HCT116 (cell line): Measurements from ENCODE around the gene WDR59. TPM values are rescaled to one million over a fixed set of nuclear protein-coding genes. Genes with fewer than 3 reads are reported as not detected.

Experiments used
- ATAC-seq: fragments of 200-7000 bp; cut with Tn5 transposase; 2 replicates; pipeline ENCODE4 v1.9.1; 2020; ENCODE audit warnings: mild to moderate bottlenecking, moderate library complexity
- BruUV-seq: library from RNA; stranded (reverse); fragments of 400-500 nt; replicated peaks from 2 replicates; lab custom pipeline; 2021; lab: Mats Ljungman, UMichigan
- CTCF ChIA-PET: fragments of 300-600 bp; sonication (Branson Sonifier 250); formaldehyde crosslinking; loops from one replicate; lab custom pipeline; 2021; ENCODE audit warnings: antibody characterized with exemption; lab: Charles Lee
- POLR2A ChIA-PET: fragments of 300-600, 350-600 bp; sonication (Branson Sonifier 250); formaldehyde crosslinking; loops from one replicate; lab custom pipeline; 2021; ENCODE audit warnings: antibody characterized with exemption; lab: Charles Lee
- RAD21 ChIA-PET, 2 experiments: fragments of 300-600 bp; sonication (Branson Sonifier 250); formaldehyde crosslinking; loops; one replicate each; lab custom pipeline; 2023; ENCODE audit warnings: low total read pairs in 2 of 2; ENCODE audit not compliant: uncharacterized antibody in 2 of 2, unreplicated experiment in 2 of 2, low non-redundant PET in 1 of 2; lab: Charles Lee
- DNase-seq: peaks from one replicate; pipeline ENCODE4 v3.0.0-alpha.2; 2010; ENCODE audit warnings: low read depth, low spot score
- H2AFZ ChIP-seq: fragments of 200-600 bp; shearing (Covaris generic), sonication (generic); 2 replicates; pipeline ENCODE4 v1.6.1; 2017; ENCODE audit warnings: low read depth, mixed run types, mixed read lengths, antibody characterized with exemption, low read length; ENCODE audit not compliant: poor library complexity, severe bottlenecking
- H3K27ac ChIP-seq: 2 replicates; pipeline ENCODE4 v1.5.1; 2012; ENCODE audit warnings: low read depth, low read length
- H3K27me3 ChIP-seq: fragments of 200-600 bp; sonication (generic); 2 replicates; pipeline ENCODE4 v1.6.1; 2016; ENCODE audit warnings: mixed run types, low read length, mixed read lengths; ENCODE audit not compliant: insufficient read depth
- H3K36me3 ChIP-seq, 2 experiments: fragments of 200-500 bp in 1 of 2; fragments of 200-600 bp in 1 of 2; sonication (Bioruptor generic) in 1 of 2; sonication (generic) in 1 of 2; 2 replicates each; pipeline versions ENCODE4 v1.5.1 to v1.6.1; 2014 to 2016; ENCODE audit warnings: low read length in 2 of 2, inconsistent platforms in 1 of 2, mixed read lengths in 1 of 2, mixed run types in 1 of 2; ENCODE audit not compliant: insufficient read depth in 2 of 2, control insufficient read depth in 1 of 2
- H3K4me1 ChIP-seq, 2 experiments: fragments of 200-600 bp in 1 of 2; sonication (generic) in 1 of 2; 2 replicates each; pipeline versions ENCODE4 v1.5.1 to v1.6.1; 2012 to 2017; ENCODE audit warnings: low read length in 2 of 2, inconsistent platforms in 1 of 2, mild to moderate bottlenecking in 1 of 2, mixed read lengths in 1 of 2, mixed run types in 1 of 2, moderate library complexity in 1 of 2; ENCODE audit not compliant: insufficient read depth in 2 of 2, control insufficient read depth in 1 of 2
- H3K4me2 ChIP-seq: fragments of 200-600 bp; sonication (generic); 2 replicates; pipeline ENCODE4 v1.6.1; 2017; ENCODE audit warnings: mixed run types, low read length, mixed read lengths
- H3K4me3 ChIP-seq, 2 experiments: fragments of 200-600 bp in 1 of 2; sonication (generic) in 1 of 2; replicated peaks in 1 of 2; 2 replicates each; pipeline ENCODE4 v1.5.1; 2011 to 2016; ENCODE audit warnings: low read length in 2 of 2, control low read depth in 1 of 2, low read depth in 1 of 2, mild to moderate bottlenecking in 1 of 2, mixed read lengths in 1 of 2, mixed run types in 1 of 2
- H3K79me2 ChIP-seq: fragments of 200-600 bp; sonication (generic); 2 replicates; pipeline ENCODE4 v1.6.1; 2017; ENCODE audit warnings: mild to moderate bottlenecking, mixed run types, low read length, moderate library complexity, mixed read lengths; ENCODE audit not compliant: insufficient read depth
- H3K9ac ChIP-seq: fragments of 200-600 bp; sonication (generic); 2 replicates; pipeline ENCODE4 v1.6.1; 2016; ENCODE audit warnings: low read length, mixed read lengths
- H3K9me2 ChIP-seq: fragments of 200-600 bp; sonication (generic), shearing (Covaris generic); 2 replicates; pipeline ENCODE4 v1.6.1; 2017; ENCODE audit warnings: mixed run types, mild to moderate bottlenecking, moderate library complexity; ENCODE audit not compliant: insufficient read depth
- H3K9me3 ChIP-seq, 2 experiments: fragments of 200-500 bp in 1 of 2; fragments of 200-600 bp in 1 of 2; sonication (Bioruptor generic) in 1 of 2; sonication (generic) in 1 of 2; 2 replicates each; pipeline ENCODE4 v1.6.1; 2014 to 2017; ENCODE audit warnings: low read length in 2 of 2, mixed read lengths in 2 of 2, inconsistent platforms in 1 of 2, low read depth in 1 of 2, mild to moderate bottlenecking in 1 of 2, mixed run types in 1 of 2, moderate library complexity in 1 of 2; ENCODE audit not compliant: control insufficient read depth in 1 of 2, insufficient read depth in 1 of 2
- H4K20me1 ChIP-seq: fragments of 200-600 bp; sonication (generic), shearing (Covaris generic); 2 replicates; pipeline ENCODE4 v1.6.1; 2017; ENCODE audit warnings: mixed run types, mild to moderate bottlenecking, moderate library complexity; ENCODE audit not compliant: insufficient read depth
- ATF3 ChIP-seq: IDR thresholded peaks from 2 replicates; pipeline ENCODE4 v1.6.1; 2012
- CTCF ChIP-seq, 3 experiments: fragments of 200-600 bp in 1 of 3; sonication (generic) in 1 of 3; IDR thresholded peaks in 2 of 3; conservative IDR thresholded peaks in 1 of 3; 2 replicates each; pipeline ENCODE4 v1.5.1; 2012 to 2017; ENCODE audit warnings: low read depth in 2 of 3, low read length in 2 of 3, antibody characterized with exemption in 1 of 3, borderline replicate concordance in 1 of 3, control low read depth in 1 of 3, mild to moderate bottlenecking in 1 of 3, mixed read lengths in 1 of 3, mixed run types in 1 of 3, moderate library complexity in 1 of 3; ENCODE audit not compliant: insufficient read depth in 1 of 3
- EGR1 ChIP-seq: IDR thresholded peaks from 2 replicates; pipeline ENCODE4 v1.6.1; 2012; ENCODE audit warnings: low read depth
- ELF1 ChIP-seq: IDR thresholded peaks from 2 replicates; pipeline ENCODE4 v1.6.1; 2012; ENCODE audit warnings: low read depth, borderline replicate concordance
- EZH2 ChIP-seq: fragments of 200-600 bp; sonication (generic); IDR thresholded peaks from 2 replicates; pipeline ENCODE4 v1.6.1; 2017; ENCODE audit warnings: antibody characterized with exemption, mixed run types
- MAX ChIP-seq: IDR thresholded peaks from 2 replicates; pipeline ENCODE4 v1.6.1; 2012
- RAD21 ChIP-seq: IDR thresholded peaks from 2 replicates; pipeline ENCODE4 v1.6.1; 2012; ENCODE audit warnings: low read depth, mild to moderate bottlenecking
- SIN3A ChIP-seq: IDR thresholded peaks from 2 replicates; pipeline ENCODE4 v1.6.1; 2012; ENCODE audit warnings: low read depth
- SRF ChIP-seq: IDR thresholded peaks from 2 replicates; pipeline ENCODE4 v1.6.1; 2012; ENCODE audit warnings: low read depth
- TCF7L2 ChIP-seq: IDR thresholded peaks from 2 replicates; pipeline ENCODE4 v1.7.0; 2011; ENCODE audit warnings: borderline replicate concordance, inconsistent platforms; ENCODE audit not compliant: insufficient read depth, insufficient read length; ENCODE audit errors: extremely low read depth
- ZFX ChIP-seq: fragments of 450-650 bp; IDR thresholded peaks from 2 replicates; pipeline ENCODE4 v1.6.1; 2017
- ZNF274 ChIP-seq: fragments of 200-500 bp; sonication (Bioruptor generic); IDR thresholded peaks from 2 replicates; pipeline ENCODE4 v1.6.1; 2014; ENCODE audit warnings: mild to moderate bottlenecking, low read depth, low read length, inconsistent platforms
- intact Hi-C: fragments of 100-400 bp; cut with micrococcal nuclease; formaldehyde crosslinking; loops from 2 replicates; pipeline ENCODE4 v1.10.0; 2022
- total RNA-seq: library from RNA; stranded (reverse); gene quantifications from one replicate; pipeline ENCODE4 v1.2.1, GENCODE V29; 2021; ENCODE audit not compliant: unreplicated experiment

Gene WDR59
- total RNA-seq, 1 experiment from 2014 or later: 96.9 TPM

- H3K27me3 ChIP-seq: no peaks in the 10 kb centered on the region
- TF ChIP-seq ZFX (peak; percentile 68), SRF (no peak)
- ChIA-PET RAD21 (interaction anchor here in 1 of 2 experiments (1.8 kb wide), 1 partner anchor 112 kb away, joined by 10 read pairs; no protein-coding TSS in a partner anchor), CTCF (interaction anchor here (3.1 kb wide), 1 partner anchor 111 kb away, joined by 116 read pairs; no protein-coding TSS in a partner anchor), POLR2A (interaction anchor here (2.0 kb wide), 1 partner anchor 112 kb away, joined by 19 read pairs; no protein-coding TSS in a partner anchor)
- peak overlapping the region; percentile 70 to 71 for H3K4me3 ChIP-seq
- peak overlapping the region; percentile 90 for H3K4me2 ChIP-seq
- peaks cover 48% of the 10 kb centered on the region for H3K79me2 ChIP-seq
- intact Hi-C loops: no loop called here
- H3K9me2 ChIP-seq: no peaks in the 10 kb centered on the region
- no TSS peak for BruUV-seq
- H3K36me3 ChIP-seq: no peaks in the 10 kb centered on the region
- peaks cover 4% of the 10 kb centered on the region; the same call in 1 of the 2 replicates for H4K20me1 ChIP-seq
- H3K9me3 ChIP-seq: no peaks in the 10 kb centered on the region
- ATAC-seq (peak; percentile 44), DNase-seq (no peak)
- peak overlapping the region; percentile 81 for H3K27ac ChIP-seq
- H3K9ac ChIP-seq: peak overlapping the region; percentile 79
- no peak overlapping the region for H2AFZ ChIP-seq
- H3K4me1 ChIP-seq: peaks cover 34 to 59% of the 10 kb centered on the region in 2 experiments
Measured at GRCh38 chr16:74999219-74999608, 14.3 kb upstream of the WDR59 start.

- peak within 1 kb of the TSS; percentile 81 for H3K27ac ChIP-seq
- H3K9me2 ChIP-seq: no peaks in the 10 kb centered on the region
- H3K4me3 ChIP-seq: peak within 1 kb of the TSS; percentile 70 to 71
- peak; percentile 70 for DNase-seq
- intact Hi-C loops: loop anchor here (1.0 kb wide), 2 partner anchors 98 to 113 kb away; no protein-coding TSS in a partner anchor
- H3K9ac ChIP-seq: peak within 1 kb of the TSS; percentile 79
- H3K9me3 ChIP-seq: no peaks in the 10 kb centered on the region
- ATAC-seq: peak; percentile 81
- POLR2A ChIA-PET: interaction anchor here (1.0 to 2.0 kb wide), 4 partner anchors 13 to 112 kb away, joined by 3 to 19 read pairs (median 6); partner anchors contain the start of gene WDR59
- CTCF ChIA-PET: interaction anchor here (0.5 to 3.1 kb wide), 16 partner anchors 9 to 201 kb away, joined by 3 to 116 read pairs (median 5); partner anchors contain the start of genes LDHD, WDR59 and ZFP1
- H3K27me3 ChIP-seq: no peaks in the 10 kb centered on the region
- peaks cover 32 to 54% of the 10 kb centered on the region in 2 experiments for H3K4me1 ChIP-seq
- peaks cover 42% of the 10 kb centered on the region for H3K79me2 ChIP-seq
- peaks cover 4% of the 10 kb centered on the region; the same call in 1 of the 2 replicates for H4K20me1 ChIP-seq
- H3K36me3 ChIP-seq: no peaks in the 10 kb centered on the region
- RAD21 ChIA-PET: interaction anchor here (0.6 to 2.5 kb wide), 8 partner anchors 54 to 201 kb away, joined by 3 to 33 read pairs (median 4); partner anchors contain the start of gene LDHD (in 1 of the 2)
- peak within 1 kb of the TSS; percentile 90 for H3K4me2 ChIP-seq
- no TSS peak for BruUV-seq
- peak within 1 kb of the TSS; percentile 97 for H2AFZ ChIP-seq
- no peak for TF ChIP-seq ZNF274
- TF ChIP-seq RAD21: peak; percentile 93
- TF ChIP-seq ATF3: no peak
- no peak for TF ChIP-seq SRF
- TF ChIP-seq EZH2: no peak
- no peak for TF ChIP-seq TCF7L2
- peak; percentile 74 to 88 (median 75) for TF ChIP-seq CTCF (IDR thresholded peaks at IDR 0.05 in 2 of 3, conservative IDR thresholded peaks at IDR 0.05 in 1 of 3; ENCODE audit: borderline replicate concordance in 1 of 3, insufficient read depth in 1 of 3, low read depth in 2 of 3, low read length in 2 of 3)
- TF ChIP-seq SIN3A: no peak
- 0 out of 2 replicates have a peak, but pooled peaks have one; percentile 30 for TF ChIP-seq MAX
- peak; percentile 84 for TF ChIP-seq EGR1
- TF ChIP-seq ELF1: no peak
Measured at GRCh38 chr16:74998481-74999218, 13.7 kb upstream of the WDR59 start, which contains the start of gene ZNRF1. Gene ZNRF1 (plus strand): TSS chr16:74999024. CDS start chr16:74999672, 648 bp downstream.
